ENCODE results near the gene OLFM1. TPM values are rescaled to one million over a fixed set of nuclear protein-coding genes. Genes with fewer than 3 reads are reported as not detected.

The OLFM1 gene
- total RNA-seq, 2 experiments from 2014 or later, result not detected

DNA sequence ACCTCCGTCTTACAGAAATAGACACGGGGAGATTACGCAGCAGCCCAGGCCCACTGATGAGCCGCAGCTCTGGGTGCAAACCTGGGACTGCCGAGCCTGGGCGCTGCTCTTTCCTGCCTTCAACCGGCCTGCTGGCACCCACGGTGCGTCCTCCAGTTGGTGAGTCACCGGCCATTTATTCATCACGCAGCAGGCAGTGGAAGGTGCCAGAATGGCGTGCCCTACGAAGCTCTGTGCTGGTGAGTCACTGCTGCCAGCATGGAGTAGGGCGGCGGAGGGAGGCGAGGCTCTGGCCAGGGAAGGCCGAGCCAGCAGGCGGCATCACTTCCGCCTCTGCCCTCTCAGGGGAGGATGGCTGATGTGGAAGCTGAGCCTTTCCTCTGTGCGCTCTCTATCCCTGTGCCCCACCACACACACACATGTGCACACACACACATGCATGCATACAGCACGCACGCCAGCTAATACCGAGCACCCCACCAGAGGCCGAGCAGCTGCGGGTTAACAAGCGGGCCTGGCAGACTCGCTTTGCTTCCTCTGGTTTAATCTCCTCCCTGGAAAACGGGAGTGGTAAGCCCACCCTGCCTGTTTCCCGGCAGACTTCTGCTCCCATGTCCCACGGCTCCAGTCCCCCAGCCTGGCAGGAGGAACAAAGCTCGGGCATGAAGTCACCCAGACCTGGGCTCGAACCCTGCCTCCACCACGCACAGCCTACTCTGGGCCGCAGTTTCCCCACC is 39.2 kb downstream of the OLFM1 start:
- no peak overlapping the region for H3K4me3 Mint-ChIP-seq

DNA sequence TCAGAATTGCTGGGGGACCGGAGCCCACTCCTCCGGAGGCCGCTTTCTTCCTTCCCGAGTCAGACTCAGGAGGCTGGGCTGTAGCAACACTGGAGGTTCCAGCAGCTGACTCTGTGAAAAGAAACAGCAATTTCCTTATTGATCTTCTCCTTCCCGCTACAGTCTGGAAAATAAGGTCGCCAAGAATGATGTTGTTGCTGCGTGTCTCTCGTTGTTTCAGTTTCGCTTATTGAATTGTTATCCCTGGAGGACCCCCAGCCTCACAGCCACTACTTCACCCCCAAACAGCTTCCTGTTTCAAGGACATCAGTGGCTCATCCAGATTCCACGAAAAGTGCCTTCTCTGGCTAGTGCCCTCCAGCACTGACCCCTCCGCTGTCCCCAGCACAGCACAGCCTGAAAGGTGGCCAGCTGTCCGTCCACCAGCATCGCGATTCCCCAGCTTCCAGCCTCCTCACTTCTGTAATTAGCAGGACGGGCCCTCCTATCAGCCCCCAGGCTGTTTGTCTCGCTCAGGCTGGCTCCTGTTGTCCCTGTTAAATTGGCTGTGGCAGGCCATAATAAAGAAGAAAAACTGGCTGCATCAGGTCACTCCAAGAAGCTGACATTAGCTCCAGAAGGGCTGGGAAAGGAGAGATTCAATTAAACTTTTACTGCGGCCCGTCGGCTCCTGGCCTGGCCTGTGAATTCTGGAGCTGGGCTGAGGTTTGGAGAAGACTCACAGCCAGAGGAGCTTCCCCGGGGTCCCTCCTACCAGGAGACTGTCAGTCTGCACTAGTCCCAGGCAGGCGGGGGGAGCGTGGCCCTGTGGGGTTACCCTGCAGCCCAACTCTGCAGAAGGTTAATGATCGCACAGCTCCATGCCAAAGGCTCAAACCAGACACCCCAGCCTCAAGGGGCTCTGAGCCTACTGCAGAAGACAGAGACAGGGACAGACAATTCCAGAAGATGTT is 40.5 kb downstream of the OLFM1 start:
- Mint-ChIP-seq H3K27ac (no peak overlapping the region), H3K4me3 (no peak overlapping the region), H3K27me3 (ENCODE audit: low read depth) (no peaks in the 10 kb centered on the region), H3K4me1 (ENCODE audit: low read depth) (no peaks in the 10 kb centered on the region), H3K36me3 (ENCODE audit: low read depth) (no peaks in the 10 kb centered on the region), H3K9me3 (ENCODE audit: insufficient read depth) (no peaks in the 10 kb centered on the region)
- ChIA-PET CTCF (no interaction called here), POLR2A (no interaction called here)
- ATAC-seq, result no peak
- DNase-seq, result no peak

More for the DNA sequence above, 39.2 kb downstream of the OLFM1 start:
- CTCF ChIA-PET, result no interaction called here
- Mint-ChIP-seq H3K36me3 (ENCODE audit: low read depth) (no peaks in the 10 kb centered on the region), H3K27ac (no peak overlapping the region), H3K27me3 (ENCODE audit: low read depth) (no peaks in the 10 kb centered on the region), H3K4me1 (ENCODE audit: low read depth) (no peaks in the 10 kb centered on the region), H3K9me3 (ENCODE audit: insufficient read depth) (no peaks in the 10 kb centered on the region)
- POLR2A ChIA-PET, result no interaction called here
- DNase-seq (no peak), ATAC-seq (no peak)

DNA sequence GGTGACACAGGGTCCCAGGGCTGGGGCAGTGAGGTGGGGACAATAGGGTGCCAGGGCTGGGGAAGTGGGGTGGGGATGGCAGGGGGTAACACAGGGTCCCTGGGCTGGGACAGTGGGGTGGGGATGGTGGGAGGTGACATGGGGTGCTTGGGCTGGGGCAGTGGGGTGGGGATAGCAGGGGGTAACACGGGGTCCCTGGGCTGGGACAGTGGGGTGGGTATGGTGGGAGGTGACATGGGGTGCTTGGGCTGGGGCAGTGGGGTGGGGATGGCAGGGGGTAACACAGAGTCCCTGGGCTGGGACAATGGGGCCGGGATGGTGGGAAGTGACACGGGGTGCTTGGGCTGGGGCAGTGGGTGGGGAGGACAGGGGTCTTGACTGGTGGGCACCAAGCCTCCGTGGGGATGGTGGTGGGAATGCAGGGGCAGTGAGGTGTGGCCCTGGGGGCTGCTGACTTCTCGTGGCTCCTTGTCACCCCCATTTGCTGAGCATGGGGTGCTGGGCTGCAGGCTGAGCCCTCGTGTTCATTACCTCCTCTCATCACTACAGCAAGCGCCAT is 41.7 kb downstream of the OLFM1 start:
- Mint-ChIP-seq H3K27me3 (ENCODE audit: low read depth) (no peaks in the 10 kb centered on the region), H3K4me1 (ENCODE audit: low read depth) (no peaks in the 10 kb centered on the region), H3K9me3 (ENCODE audit: insufficient read depth) (no peaks in the 10 kb centered on the region), H3K36me3 (ENCODE audit: low read depth) (no peaks in the 10 kb centered on the region), H3K4me3 (no peak overlapping the region), H3K27ac (no peak overlapping the region)
- DNase-seq, result no peak
- CTCF ChIA-PET, result no interaction called here
- POLR2A ChIA-PET, result no interaction called here
- no peak for ATAC-seq

GRCh38 chr9:135130207-135130976 is 42.9 kb downstream of the OLFM1 start:
- no peaks in the 10 kb centered on the region for H3K36me3 Mint-ChIP-seq (ENCODE audit: low read depth)
- no peak for DNase-seq
- H3K27me3 Mint-ChIP-seq (ENCODE audit: low read depth), result no peaks in the 10 kb centered on the region
- ChIA-PET CTCF (no interaction called here), POLR2A (no interaction called here)
- ATAC-seq, result no peak
- H3K27ac Mint-ChIP-seq, result no peak overlapping the region
- no peak overlapping the region for H3K4me3 Mint-ChIP-seq
- H3K9me3 Mint-ChIP-seq (ENCODE audit: insufficient read depth), result no peaks in the 10 kb centered on the region
- H3K4me1 Mint-ChIP-seq (ENCODE audit: low read depth), result no peaks in the 10 kb centered on the region

DNA sequence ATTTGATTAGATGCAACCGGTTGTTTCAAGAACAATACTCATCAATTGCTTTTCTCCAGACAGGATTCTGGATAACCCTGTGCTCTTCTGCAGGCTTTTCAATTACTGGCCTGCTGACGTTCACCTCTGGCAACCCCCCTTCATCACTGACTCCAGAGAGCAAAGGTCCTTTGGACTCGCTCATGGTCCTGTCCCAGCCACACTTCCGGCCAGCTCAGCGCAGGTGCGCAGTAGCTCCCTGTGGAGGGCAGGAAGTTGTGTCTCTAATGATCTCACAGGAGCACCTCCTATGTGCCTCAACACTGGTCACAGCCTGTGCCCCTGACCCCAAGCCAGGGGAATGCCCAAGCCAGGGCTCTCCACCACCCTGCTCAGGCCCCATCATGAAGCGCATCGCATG is 44.0 kb downstream of the OLFM1 start:
- Mint-ChIP-seq H3K4me3 (no peak overlapping the region), H3K36me3 (ENCODE audit: low read depth) (no peaks in the 10 kb centered on the region), H3K27me3 (ENCODE audit: low read depth) (no peaks in the 10 kb centered on the region), H3K27ac (no peak overlapping the region), H3K9me3 (ENCODE audit: insufficient read depth) (no peaks in the 10 kb centered on the region), H3K4me1 (ENCODE audit: low read depth) (no peaks in the 10 kb centered on the region)
- ChIA-PET CTCF (no interaction called here), POLR2A (no interaction called here)
- DNase-seq (no peak), ATAC-seq (no peak)

DNA sequence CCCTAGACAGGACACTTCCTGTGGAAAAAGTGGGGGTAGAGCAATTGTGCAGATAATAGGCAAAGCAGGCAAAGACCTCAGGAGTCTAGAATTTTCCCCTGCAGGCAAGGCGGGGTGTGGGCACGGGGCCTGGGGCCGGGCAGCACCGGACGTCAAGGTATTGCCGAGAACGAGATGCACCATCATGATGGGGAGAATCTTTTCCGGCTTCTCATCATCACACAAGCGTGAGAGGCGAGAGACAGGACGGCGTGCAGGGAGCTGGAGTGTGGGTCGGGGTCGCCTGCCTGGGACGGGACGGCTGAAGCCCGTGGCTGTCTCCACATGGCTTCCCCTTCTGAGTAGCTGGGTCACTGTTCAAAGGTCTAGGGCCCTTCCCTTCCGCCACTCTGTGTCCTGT is 44.5 kb downstream of the OLFM1 start:
- Mint-ChIP-seq H3K27ac (no peak overlapping the region), H3K4me1 (ENCODE audit: low read depth) (no peaks in the 10 kb centered on the region), H3K36me3 (ENCODE audit: low read depth) (no peaks in the 10 kb centered on the region), H3K4me3 (no peak overlapping the region), H3K9me3 (ENCODE audit: insufficient read depth) (no peaks in the 10 kb centered on the region), H3K27me3 (ENCODE audit: low read depth) (no peaks in the 10 kb centered on the region)
- ATAC-seq (no peak), DNase-seq (no peak)
- ChIA-PET POLR2A (no interaction called here), CTCF (no interaction called here)

GRCh38 chr9:135134268-135135022 is 47.0 kb downstream of the OLFM1 start:
- Mint-ChIP-seq H3K4me3 (no peak overlapping the region), H3K27me3 (ENCODE audit: low read depth) (no peaks in the 10 kb centered on the region), H3K27ac (no peak overlapping the region), H3K4me1 (ENCODE audit: low read depth) (no peaks in the 10 kb centered on the region), H3K9me3 (ENCODE audit: insufficient read depth) (no peaks in the 10 kb centered on the region), H3K36me3 (ENCODE audit: low read depth) (no peaks in the 10 kb centered on the region)
- DNase-seq (no peak), ATAC-seq (no peak)
- CTCF ChIA-PET, result no interaction called here
- POLR2A ChIA-PET, result no interaction called here

- no peaks in the 10 kb centered on the region for H3K9me3 Mint-ChIP-seq (ENCODE audit: insufficient read depth)
- CTCF ChIA-PET, result no interaction called here
- no peak overlapping the region for H3K4me3 Mint-ChIP-seq
- H3K27ac Mint-ChIP-seq, result no peak overlapping the region
- H3K36me3 Mint-ChIP-seq (ENCODE audit: low read depth), result no peaks in the 10 kb centered on the region
- no peak for DNase-seq
- H3K4me1 Mint-ChIP-seq (ENCODE audit: low read depth), result no peaks in the 10 kb centered on the region
- no peak for ATAC-seq
- POLR2A ChIA-PET, result no interaction called here
- H3K27me3 Mint-ChIP-seq (ENCODE audit: low read depth), result no peaks in the 10 kb centered on the region
Measured at GRCh38 chr9:135135171-135135928, 47.9 kb downstream of the OLFM1 start.

DNA sequence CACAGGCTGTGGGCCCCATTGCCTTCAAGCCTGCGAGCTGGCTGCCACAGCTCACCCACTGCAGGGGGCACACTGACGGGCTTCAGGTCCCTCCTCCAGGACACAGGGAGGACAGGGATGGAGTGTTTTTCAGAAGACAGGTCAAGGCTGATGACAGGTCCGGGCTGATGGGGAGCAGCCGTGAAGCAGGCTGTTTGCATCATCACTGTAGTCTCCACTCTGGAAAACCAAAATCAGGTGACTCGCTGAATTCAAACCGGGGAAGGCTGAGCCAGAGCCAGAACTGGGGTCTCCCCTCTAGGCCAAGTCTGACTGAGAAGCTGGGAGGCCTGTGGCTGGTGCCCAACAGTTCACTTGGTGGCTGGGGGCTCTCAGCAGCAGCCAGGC is 48.5 kb downstream of the OLFM1 start:
- no peak for ATAC-seq
- CTCF ChIA-PET, result no interaction called here
- no peak overlapping the region for H3K4me3 Mint-ChIP-seq
- no peak for DNase-seq
- POLR2A ChIA-PET, result no interaction called here
- H3K36me3 Mint-ChIP-seq (ENCODE audit: low read depth), result no peaks in the 10 kb centered on the region
- no peak overlapping the region for H3K27ac Mint-ChIP-seq
- H3K9me3 Mint-ChIP-seq (ENCODE audit: insufficient read depth), result no peaks in the 10 kb centered on the region
- H3K4me1 Mint-ChIP-seq (ENCODE audit: low read depth), result no peaks in the 10 kb centered on the region
- no peaks in the 10 kb centered on the region for H3K27me3 Mint-ChIP-seq (ENCODE audit: low read depth)

DNA sequence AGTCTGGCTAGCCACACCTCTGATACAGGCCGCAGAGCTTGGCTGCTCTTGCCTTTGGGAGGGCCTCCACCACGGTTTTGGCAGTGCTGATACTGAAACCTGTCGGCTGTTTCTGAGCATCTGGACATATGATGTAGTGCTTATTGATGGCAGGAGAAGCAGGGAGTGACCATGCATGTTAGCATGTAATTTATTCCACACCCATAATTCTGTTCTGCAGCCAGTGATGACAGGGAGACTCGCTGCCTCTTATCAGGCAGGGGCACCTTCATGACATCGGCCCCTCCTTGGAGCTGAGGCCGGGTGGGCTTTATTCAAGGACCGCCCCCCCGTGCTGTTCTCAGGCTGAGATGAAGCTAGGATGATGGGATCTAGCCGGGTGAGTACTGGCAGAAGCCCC is 49.0 kb downstream of the OLFM1 start:
- no peak for DNase-seq
- H3K27me3 Mint-ChIP-seq (ENCODE audit: low read depth), result no peaks in the 10 kb centered on the region
- ChIA-PET CTCF (no interaction called here), POLR2A (no interaction called here)
- no peaks in the 10 kb centered on the region for H3K4me1 Mint-ChIP-seq (ENCODE audit: low read depth)
- H3K4me3 Mint-ChIP-seq, result no peak overlapping the region
- ATAC-seq, result no peak
- H3K36me3 Mint-ChIP-seq (ENCODE audit: low read depth), result no peaks in the 10 kb centered on the region
- no peaks in the 10 kb centered on the region for H3K9me3 Mint-ChIP-seq (ENCODE audit: insufficient read depth)
- H3K27ac Mint-ChIP-seq, result no peak overlapping the region

All from activated CD8-positive, alpha-beta T cell treated with anti-CD3 and anti-CD28 coated beads, Interleukin-2, amount 10 ng/mL, durations not matched to agents 7 days and 5 days (primary cell).